ENCODE data around the gene ADAMTS8.

The ADAMTS8 gene

GRCh38 chr11:130420478-130421198 lies 7.8 kb downstream of the ADAMTS8 start:
- no peak for TF ChIP-seq CEBPB (IDR thresholded peaks at IDR 0.05)

GRCh38 chr11:130418756-130419155 lies 9.7 kb downstream of the ADAMTS8 start:
- TF ChIP-seq ZBTB7A (IDR thresholded peaks at IDR 0.05; ENCODE audit: low read depth) (no peak), CREB1 (IDR thresholded peaks at IDR 0.05; ENCODE audit: low read depth) (no peak), NFIC (IDR thresholded peaks at IDR 0.05) (no peak), YY1 (IDR thresholded peaks at IDR 0.05; ENCODE audit: low read depth) (no peak), USF1 (IDR thresholded peaks at IDR 0.05) (no peak), TEAD4 (IDR thresholded peaks at IDR 0.05) (no peak), REST (IDR thresholded peaks at IDR 0.05; ENCODE audit: low read depth) (no peak), RAD21 (IDR thresholded peaks at IDR 0.05; ENCODE audit: low read depth) (no peak), FOXM1 (IDR thresholded peaks at IDR 0.05; ENCODE audit: borderline replicate concordance, low read depth) (no peak), EP300 (IDR thresholded peaks at IDR 0.05; ENCODE audit: borderline replicate concordance) (no peak), MAX (IDR thresholded peaks at IDR 0.05) (no peak), TAF1 (IDR thresholded peaks at IDR 0.05; ENCODE audit: low read depth) (no peak), TCF12 (IDR thresholded peaks at IDR 0.05; ENCODE audit: low read depth) (no peak), CEBPB (IDR thresholded peaks at IDR 0.05) (no peak), EGR1 (IDR thresholded peaks at IDR 0.05) (no peak)

GRCh38 chr11:130418210-130418609 lies 10.2 kb downstream of the ADAMTS8 start:
- TF ChIP-seq NFIC (IDR thresholded peaks at IDR 0.05) (no peak), EGR1 (IDR thresholded peaks at IDR 0.05) (no peak), FOXM1 (IDR thresholded peaks at IDR 0.05; ENCODE audit: borderline replicate concordance, low read depth) (no peak), MAX (IDR thresholded peaks at IDR 0.05) (no peak), RAD21 (IDR thresholded peaks at IDR 0.05; ENCODE audit: low read depth) (no peak), EP300 (IDR thresholded peaks at IDR 0.05; ENCODE audit: borderline replicate concordance) (no peak), USF1 (IDR thresholded peaks at IDR 0.05) (no peak), ZBTB7A (IDR thresholded peaks at IDR 0.05; ENCODE audit: low read depth) (no peak), TEAD4 (IDR thresholded peaks at IDR 0.05) (no peak), YY1 (IDR thresholded peaks at IDR 0.05; ENCODE audit: low read depth) (no peak), TCF12 (IDR thresholded peaks at IDR 0.05; ENCODE audit: low read depth) (no peak), CEBPB (IDR thresholded peaks at IDR 0.05) (no peak), TAF1 (IDR thresholded peaks at IDR 0.05; ENCODE audit: low read depth) (no peak), CREB1 (IDR thresholded peaks at IDR 0.05; ENCODE audit: low read depth) (no peak)

GRCh38 chr11:130416906-130417305 lies 11.5 kb downstream of the ADAMTS8 start:
- TF ChIP-seq TEAD4 (IDR thresholded peaks at IDR 0.05) (no peak), EP300 (IDR thresholded peaks at IDR 0.05; ENCODE audit: borderline replicate concordance) (no peak), MAX (IDR thresholded peaks at IDR 0.05) (no peak), CREB1 (IDR thresholded peaks at IDR 0.05; ENCODE audit: low read depth) (no peak), RAD21 (IDR thresholded peaks at IDR 0.05; ENCODE audit: low read depth) (no peak), USF1 (IDR thresholded peaks at IDR 0.05) (no peak), ZBTB7A (IDR thresholded peaks at IDR 0.05; ENCODE audit: low read depth) (no peak), EGR1 (IDR thresholded peaks at IDR 0.05) (no peak), REST (IDR thresholded peaks at IDR 0.05; ENCODE audit: low read depth) (no peak)

- no peak for TF ChIP-seq YY1 (IDR thresholded peaks at IDR 0.05; ENCODE audit: low read depth)
- TF ChIP-seq ZBTB7A (IDR thresholded peaks at IDR 0.05; ENCODE audit: low read depth): no peak
- TF ChIP-seq NFIC (IDR thresholded peaks at IDR 0.05): no peak
- no peak for TF ChIP-seq TCF12 (IDR thresholded peaks at IDR 0.05; ENCODE audit: low read depth)
- TF ChIP-seq TAF1 (IDR thresholded peaks at IDR 0.05; ENCODE audit: low read depth): no peak
- no peak for TF ChIP-seq CEBPB (IDR thresholded peaks at IDR 0.05)
- no peak for TF ChIP-seq TEAD4 (IDR thresholded peaks at IDR 0.05)
- no peak for TF ChIP-seq FOXM1 (IDR thresholded peaks at IDR 0.05; ENCODE audit: borderline replicate concordance, low read depth)
- no peak for TF ChIP-seq REST (IDR thresholded peaks at IDR 0.05; ENCODE audit: low read depth)
- no peak for TF ChIP-seq USF1 (IDR thresholded peaks at IDR 0.05)
- no peak for TF ChIP-seq CREB1 (IDR thresholded peaks at IDR 0.05; ENCODE audit: low read depth)
- no peak for TF ChIP-seq EGR1 (IDR thresholded peaks at IDR 0.05)
- TF ChIP-seq MAX (IDR thresholded peaks at IDR 0.05): no peak
- no peak for TF ChIP-seq RAD21 (IDR thresholded peaks at IDR 0.05; ENCODE audit: low read depth)
- no peak for TF ChIP-seq EP300 (IDR thresholded peaks at IDR 0.05; ENCODE audit: borderline replicate concordance)
These were observed 11.9 kb downstream of the ADAMTS8 start for GRCh38 chr11:130416530-130416882.

Measured in Ishikawa (cell line).